Thymus (tissue), 11 donors: ENCODE measurements around the gene ATP2B2. TPM values are rescaled to one million over a fixed set of nuclear protein-coding genes. Genes with fewer than 3 reads are reported as not detected.

Source experiments
- DNase-seq, 9 donors: peaks; one replicate each; pipeline ENCODE4 v3.0.0-alpha.2; 2013; ENCODE audit warnings: low spot score in 9 of 9, low read depth in 6 of 9, missing footprints in 1 of 9
- H3K27ac ChIP-seq, 2 donors: one replicate each; pipeline ENCODE4 v1.5.1; 2013; ENCODE audit warnings: control low read depth in 1 of 2, low read depth in 1 of 2, low read length in 1 of 2, mild to moderate bottlenecking in 1 of 2, moderate library complexity in 1 of 2
- H3K27me3 ChIP-seq, 2 donors: one replicate each; pipeline ENCODE4 v1.5.1; 2013; ENCODE audit warnings: low read length in 1 of 2; ENCODE audit not compliant: control insufficient read depth in 2 of 2, insufficient read depth in 1 of 2
- H3K36me3 ChIP-seq, 2 donors: one replicate each; pipeline ENCODE4 v1.5.1; 2013; ENCODE audit warnings: low read length in 1 of 2, mild to moderate bottlenecking in 1 of 2, moderate library complexity in 1 of 2; ENCODE audit not compliant: control insufficient read depth in 2 of 2, insufficient read depth in 2 of 2
- H3K4me1 ChIP-seq, 2 donors: one replicate each; pipeline ENCODE4 v1.5.1; 2013; ENCODE audit warnings: low read length in 2 of 2; ENCODE audit not compliant: control insufficient read depth in 2 of 2, insufficient read depth in 2 of 2
- H3K4me3 ChIP-seq, 2 donors: one replicate each; pipeline ENCODE4 v1.5.1; 2013; ENCODE audit warnings: low read length in 2 of 2, control low read depth in 1 of 2, mild to moderate bottlenecking in 1 of 2
- H3K9me3 ChIP-seq, 2 donors: one replicate each; pipeline ENCODE4 v1.5.1; 2013; ENCODE audit warnings: low read length in 1 of 2, mild to moderate bottlenecking in 1 of 2; ENCODE audit not compliant: control insufficient read depth in 2 of 2, insufficient read depth in 1 of 2
- WGBS: extraction: QIAGEN DNeasy Blood & Tissue Kit; methylation state at CpG from one replicate; pipeline ENCODE4 v1.1.7; 2013; 5-methylcytosine and 5-hydroxymethylcytosine counted together
- polyA plus RNA-seq: library from polyadenylated mRNA; stranded (reverse); fragments of 200-250 nt; gene quantifications from one replicate; pipeline ENCODE4 v1.2.3, GENCODE V29; 2013
- total RNA-seq: library from RNA; stranded (reverse); fragments of 120-200 nt; gene quantifications from one replicate; pipeline ENCODE4 v1.2.4, GENCODE V29; 2013
- donor health status: healthy.

Gene ATP2B2
- total and polyA plus RNA-seq, 2 donors, result 0.19 to 0.34 TPM

DNA sequence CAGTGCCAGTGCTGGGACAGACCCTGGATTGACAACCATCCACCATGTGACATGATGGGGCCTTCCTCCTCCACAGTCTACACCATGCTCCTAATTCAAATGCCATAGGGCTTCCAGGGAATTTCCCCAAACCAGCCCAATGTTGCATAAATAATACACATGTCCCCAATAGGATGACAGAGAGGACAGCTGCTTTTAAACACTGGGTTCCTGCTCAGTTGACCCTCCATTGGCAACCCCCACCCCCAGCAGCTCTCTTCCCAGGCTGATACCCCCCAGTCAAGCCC is 28.3 kb upstream of the ATP2B2 start:
- H3K4me3 ChIP-seq, result no peak overlapping the region
- H3K27me3 ChIP-seq, result no peaks in the 10 kb centered on the region
- H3K9me3 ChIP-seq, result no peaks in the 10 kb centered on the region
- DNase-seq, result no peak
- H3K27ac ChIP-seq, result no peak overlapping the region
- H3K36me3 ChIP-seq, result no peaks in the 10 kb centered on the region
- H3K4me1 ChIP-seq, result no peaks in the 10 kb centered on the region

DNA sequence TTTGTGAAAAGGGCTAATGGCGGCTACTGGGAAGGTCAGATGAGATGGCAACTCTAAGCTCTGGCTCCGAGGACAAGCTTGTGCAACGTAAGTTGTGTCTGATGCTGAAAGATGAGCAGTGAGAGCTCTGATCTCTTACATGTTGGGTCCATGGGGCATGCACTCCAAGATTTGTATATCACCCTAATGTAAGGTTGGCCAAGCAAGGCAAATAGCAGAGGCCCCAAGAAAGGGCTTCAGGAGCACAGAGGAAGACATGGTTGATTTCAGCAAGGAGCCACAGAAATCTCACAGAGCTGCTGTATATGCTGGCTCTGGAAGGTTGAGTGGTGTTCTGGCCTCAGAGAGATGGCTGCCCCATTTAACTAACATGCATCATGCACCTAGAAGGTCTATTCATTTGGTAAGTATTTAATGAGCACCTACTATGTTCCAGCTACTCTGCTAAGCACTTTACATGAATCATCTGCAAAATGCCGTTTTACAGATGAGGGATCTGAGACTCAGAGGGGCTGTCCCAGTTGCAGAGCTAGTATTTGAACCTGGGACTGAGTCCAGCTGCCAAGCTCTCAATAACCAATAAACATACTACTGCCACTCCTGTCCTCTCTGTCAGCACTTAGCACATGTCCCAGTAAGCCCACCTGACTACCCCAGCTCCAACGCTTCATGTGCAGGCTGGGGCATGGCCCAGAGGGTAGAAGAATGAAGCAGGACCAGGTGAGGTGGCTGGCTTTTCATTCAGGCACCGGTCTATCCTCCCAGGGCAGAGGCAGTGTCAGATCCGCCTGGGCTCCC is 27.8 kb upstream of the ATP2B2 start:
- DNase-seq, result no peak
- no peaks in the 10 kb centered on the region for H3K4me1 ChIP-seq
- H3K9me3 ChIP-seq, result no peaks in the 10 kb centered on the region
- H3K27me3 ChIP-seq, result no peaks in the 10 kb centered on the region
- WGBS, result 95% methylated on average over 7 of the region's 7 CpGs
- no peak overlapping the region for H3K4me3 ChIP-seq
- no peaks in the 10 kb centered on the region for H3K36me3 ChIP-seq
- H3K27ac ChIP-seq, result no peak overlapping the region

GRCh38 chr3:10531031-10531430 is 25.6 kb upstream of the ATP2B2 start:
- DNase-seq, result no peak
- H3K9me3 ChIP-seq, result no peaks in the 10 kb centered on the region
- no peak overlapping the region for H3K4me3 ChIP-seq
- no peak overlapping the region for H3K27ac ChIP-seq
- no peaks in the 10 kb centered on the region for H3K27me3 ChIP-seq
- H3K36me3 ChIP-seq, result no peaks in the 10 kb centered on the region
- WGBS, result 90% methylated on average over 6 of the region's 6 CpGs
- H3K4me1 ChIP-seq, result no peaks in the 10 kb centered on the region

DNA sequence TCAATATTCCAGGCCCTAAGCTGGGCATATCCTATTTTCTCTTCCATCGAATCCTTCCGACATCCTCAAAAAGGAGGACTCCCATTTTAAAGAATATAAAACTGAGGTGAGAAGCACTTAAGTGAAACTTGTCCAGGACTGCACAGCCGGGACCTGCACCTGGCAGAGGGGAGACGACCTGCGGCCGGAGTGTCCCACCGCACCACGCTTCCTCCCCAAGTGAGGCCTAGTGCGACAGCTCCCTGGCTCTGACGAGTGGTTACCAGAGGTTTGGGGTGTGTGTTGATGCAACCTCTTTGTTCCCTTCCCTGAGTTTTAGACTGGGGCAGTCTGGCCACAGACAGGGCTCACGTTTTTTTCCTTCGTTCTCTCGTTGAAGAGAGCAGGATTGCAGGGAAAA is 24.9 kb upstream of the ATP2B2 start:
- Histone ChIP-seq H3K27ac (no peak overlapping the region), H3K27me3 (no peaks in the 10 kb centered on the region), H3K4me1 (no peaks in the 10 kb centered on the region), H3K9me3 (no peaks in the 10 kb centered on the region), H3K4me3 (no peak overlapping the region), H3K36me3 (no peaks in the 10 kb centered on the region)
- no peak for DNase-seq
- 93% methylated on average over 13 of the region's 13 CpGs for WGBS

GRCh38 chr3:10529809-10530208 is 24.4 kb upstream of the ATP2B2 start:
- Histone ChIP-seq H3K27me3 (peaks cover 0 to 3% of the 10 kb centered on the region in 2 donors), H3K36me3 (no peaks in the 10 kb centered on the region), H3K27ac (no peak overlapping the region), H3K4me3 (no peak overlapping the region), H3K4me1 (no peaks in the 10 kb centered on the region), H3K9me3 (no peaks in the 10 kb centered on the region)
- DNase-seq, result no peak
- 95% methylated on average over 13 of the region's 13 CpGs for WGBS

- no peak for DNase-seq
- no peak overlapping the region for H3K27ac ChIP-seq
- peaks cover 0 to 9% of the 10 kb centered on the region in 2 donors for H3K27me3 ChIP-seq
- H3K4me1 ChIP-seq, result no peaks in the 10 kb centered on the region
- H3K9me3 ChIP-seq, result no peaks in the 10 kb centered on the region
- no peak overlapping the region for H3K4me3 ChIP-seq
- WGBS, result 91% methylated on average over 7 of the region's 7 CpGs
- no peaks in the 10 kb centered on the region for H3K36me3 ChIP-seq
Observed at GRCh38 chr3:10528046-10528445, 22.7 kb upstream of the ATP2B2 start.

DNA sequence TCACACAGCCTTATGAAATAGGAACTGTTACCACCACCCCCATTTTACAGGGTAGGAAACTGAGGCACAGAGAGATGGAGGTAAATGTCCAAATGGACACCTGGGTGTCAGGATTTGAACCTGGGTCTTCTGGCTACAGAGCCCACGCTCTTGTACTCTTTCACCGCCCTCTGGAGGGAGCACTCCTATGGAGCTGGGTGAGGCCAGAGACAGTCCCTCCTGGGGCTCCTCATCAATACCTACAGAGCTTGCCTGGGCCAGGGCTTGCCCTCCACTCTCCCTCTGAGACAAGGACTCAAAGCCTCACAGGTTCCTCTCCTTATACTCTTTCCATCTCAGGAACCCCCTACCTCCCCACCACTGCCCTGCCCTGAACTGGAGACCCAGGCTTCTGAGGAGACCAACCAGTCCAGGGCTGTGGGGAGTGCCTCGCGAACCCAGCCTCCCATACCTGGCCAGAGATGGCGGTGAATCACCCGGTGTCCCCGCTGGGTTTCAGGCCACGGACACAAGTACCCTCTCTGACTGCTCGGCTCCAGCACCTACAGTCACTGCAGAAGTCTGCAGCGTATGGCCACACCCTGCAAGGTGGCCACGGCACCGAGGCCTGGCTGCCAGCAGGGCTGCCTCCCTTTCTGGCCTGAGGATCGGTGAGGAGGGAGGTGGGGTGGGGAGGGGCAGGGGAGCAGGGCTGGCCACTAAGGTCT is 22.1 kb upstream of the ATP2B2 start:
- Histone ChIP-seq H3K4me3 (no peak overlapping the region), H3K27ac (no peak overlapping the region), H3K27me3 (peaks cover 0 to 13% of the 10 kb centered on the region in 2 donors), H3K4me1 (no peaks in the 10 kb centered on the region), H3K9me3 (no peaks in the 10 kb centered on the region), H3K36me3 (no peaks in the 10 kb centered on the region)
- no peak for DNase-seq
- 95% methylated on average over 13 of the region's 13 CpGs for WGBS

DNA sequence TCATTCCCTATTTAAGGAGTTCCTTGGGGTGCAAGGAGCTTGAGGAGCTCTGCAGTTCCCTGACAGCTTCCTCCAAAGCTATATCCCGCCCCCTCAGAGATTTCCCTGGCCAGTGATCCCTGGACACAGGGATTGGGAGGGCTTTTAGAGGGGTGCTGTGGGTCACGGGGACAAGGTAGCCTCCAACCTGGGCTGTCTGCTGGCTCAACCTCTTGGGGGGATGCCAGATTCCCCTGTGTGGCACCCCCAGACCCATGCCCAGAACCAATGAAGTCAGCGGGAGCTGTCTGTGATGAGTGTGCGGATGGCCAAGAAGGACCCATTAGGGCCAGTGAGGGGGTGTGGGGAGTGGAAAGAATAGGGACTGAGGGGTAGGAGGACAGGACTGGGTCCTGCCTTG is 21.0 kb upstream of the ATP2B2 start:
- no peak for DNase-seq
- Histone ChIP-seq H3K9me3 (no peaks in the 10 kb centered on the region), H3K4me1 (no peaks in the 10 kb centered on the region), H3K27me3 (peaks cover 0 to 16% of the 10 kb centered on the region in 2 donors), H3K4me3 (no peak overlapping the region), H3K27ac (no peak overlapping the region), H3K36me3 (no peaks in the 10 kb centered on the region)
- WGBS, result 94% methylated on average over 4 of the region's 4 CpGs

- no peaks in the 10 kb centered on the region for H3K36me3 ChIP-seq
- DNase-seq, result no peak
- no peaks in the 10 kb centered on the region for H3K9me3 ChIP-seq
- 95% methylated on average over 3 of the region's 3 CpGs for WGBS
- H3K27me3 ChIP-seq, result peaks cover 0 to 16% of the 10 kb centered on the region in 2 donors
- no peak overlapping the region for H3K27ac ChIP-seq
- H3K4me3 ChIP-seq, result no peak overlapping the region
- H3K4me1 ChIP-seq, result no peaks in the 10 kb centered on the region
Observed at GRCh38 chr3:10524799-10525301, 19.5 kb upstream of the ATP2B2 start.
